22Rv1 (cell line): ENCODE data around the gene AGAP1.

Experiments
- CTCF ChIP-seq: fragments of 450-650 bp; IDR thresholded peaks from 2 replicates; pipeline ENCODE4 v1.5.1; 2017; ENCODE audit warnings: mild to moderate bottlenecking
- ZFX ChIP-seq: fragments of 450-650 bp; IDR thresholded peaks from 2 replicates; pipeline ENCODE4 v1.6.1; 2017; ENCODE audit warnings: antibody characterized with exemption, borderline replicate concordance

GRCh38 chr2:235914756-235915155, 420.9 kb downstream of the AGAP1 start:
- TF ChIP-seq CTCF = no peak
- TF ChIP-seq ZFX = no peak
